ENCODE measurements around the gene IPO7.

DNA sequence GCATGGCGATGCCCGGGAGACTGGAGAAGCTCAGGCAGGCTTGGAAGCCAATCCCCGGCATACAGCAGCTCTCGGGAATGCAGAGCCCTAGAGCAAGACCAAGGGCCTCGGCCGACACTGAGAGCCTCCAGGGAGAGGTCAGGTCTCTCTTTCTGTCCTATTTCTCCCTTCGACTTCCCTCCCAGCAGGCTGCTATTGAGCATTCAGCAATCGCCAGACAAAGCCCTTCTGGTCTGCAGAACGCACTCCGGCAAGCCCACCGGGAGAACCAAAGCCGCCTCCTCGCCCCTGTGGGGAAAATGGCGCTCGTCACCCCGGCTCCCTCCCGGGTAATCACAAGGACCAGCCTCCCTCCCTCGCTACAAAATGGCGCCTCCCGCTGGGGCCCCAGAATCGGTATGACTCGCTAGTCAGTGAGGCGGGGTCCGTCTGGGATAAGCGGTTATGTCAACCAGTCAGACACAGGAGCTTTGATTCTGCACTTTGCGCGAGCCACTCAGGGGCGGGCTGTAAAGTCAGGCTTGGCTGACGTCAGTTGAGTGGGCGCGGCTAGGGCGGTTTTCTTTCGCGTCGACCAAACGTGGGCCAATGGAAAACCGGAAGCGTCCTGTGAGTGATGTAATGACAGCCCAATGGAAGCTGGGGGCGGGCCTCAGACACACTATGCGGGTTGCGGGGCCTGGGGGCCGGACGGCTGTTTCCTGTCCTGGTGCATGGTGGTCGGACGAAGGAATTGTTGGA is 76.0 kb downstream of the IPO7 start, which contains the start of gene ZNF143:
- TF ChIP-seq RAD21 (IDR thresholded peaks at IDR 0.05; ENCODE audit: low read depth) (no peak), EGR1 (IDR thresholded peaks at IDR 0.05) (peak; percentile 35; the same call in 1 of the 2 replicates), TAF1 (IDR thresholded peaks at IDR 0.05; ENCODE audit: low read depth) (peak; percentile 92), CEBPB (IDR thresholded peaks at IDR 0.05) (no peak), EP300 (IDR thresholded peaks at IDR 0.05; ENCODE audit: borderline replicate concordance) (no peak), TEAD4 (IDR thresholded peaks at IDR 0.05) (peak; percentile 40; the same call in 1 of the 2 replicates), TCF12 (IDR thresholded peaks at IDR 0.05; ENCODE audit: low read depth) (peak; percentile 40; the same call in 1 of the 2 replicates)
- TF ChIP-seq, protein P1, sequence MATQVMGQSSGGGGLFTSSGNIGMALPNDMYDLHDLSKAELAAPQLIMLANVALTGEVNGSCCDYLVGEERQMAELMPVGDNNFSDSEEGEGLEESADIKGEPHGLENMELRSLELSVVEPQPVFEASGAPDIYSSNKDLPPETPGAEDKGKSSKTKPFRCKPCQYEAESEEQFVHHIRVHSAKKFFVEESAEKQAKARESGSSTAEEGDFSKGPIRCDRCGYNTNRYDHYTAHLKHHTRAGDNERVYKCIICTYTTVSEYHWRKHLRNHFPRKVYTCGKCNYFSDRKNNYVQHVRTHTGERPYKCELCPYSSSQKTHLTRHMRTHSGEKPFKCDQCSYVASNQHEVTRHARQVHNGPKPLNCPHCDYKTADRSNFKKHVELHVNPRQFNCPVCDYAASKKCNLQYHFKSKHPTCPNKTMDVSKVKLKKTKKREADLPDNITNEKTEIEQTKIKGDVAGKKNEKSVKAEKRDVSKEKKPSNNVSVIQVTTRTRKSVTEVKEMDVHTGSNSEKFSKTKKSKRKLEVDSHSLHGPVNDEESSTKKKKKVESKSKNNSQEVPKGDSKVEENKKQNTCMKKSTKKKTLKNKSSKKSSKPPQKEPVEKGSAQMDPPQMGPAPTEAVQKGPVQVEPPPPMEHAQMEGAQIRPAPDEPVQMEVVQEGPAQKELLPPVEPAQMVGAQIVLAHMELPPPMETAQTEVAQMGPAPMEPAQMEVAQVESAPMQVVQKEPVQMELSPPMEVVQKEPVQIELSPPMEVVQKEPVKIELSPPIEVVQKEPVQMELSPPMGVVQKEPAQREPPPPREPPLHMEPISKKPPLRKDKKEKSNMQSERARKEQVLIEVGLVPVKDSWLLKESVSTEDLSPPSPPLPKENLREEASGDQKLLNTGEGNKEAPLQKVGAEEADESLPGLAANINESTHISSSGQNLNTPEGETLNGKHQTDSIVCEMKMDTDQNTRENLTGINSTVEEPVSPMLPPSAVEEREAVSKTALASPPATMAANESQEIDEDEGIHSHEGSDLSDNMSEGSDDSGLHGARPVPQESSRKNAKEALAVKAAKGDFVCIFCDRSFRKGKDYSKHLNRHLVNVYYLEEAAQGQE (IDR thresholded peaks at IDR 0.05; ENCODE audit: low read depth), result 0 out of 2 replicates have a peak, but pooled peaks have one; percentile 1
